Uterus (tissue), 4 donors: ENCODE data around the gene DIPK1A. TPM values are rescaled to one million over a fixed set of nuclear protein-coding genes. Genes with fewer than 3 reads are reported as not detected.

Experiments
- DNase-seq, 2 donors: peaks; one replicate each; pipeline ENCODE4 v3.0.0-alpha.2; 2019 to 2020
- H3K27ac ChIP-seq, 2 donors: fragments of 200-600 bp; sonication (generic); 1 replicate in 1 of 2; 2 replicates in 1 of 2; pipeline ENCODE4 v1.5.1; 2016 to 2018
- H3K27me3 ChIP-seq, 2 donors: fragments of 200-600 bp; sonication (generic); one replicate each; pipeline ENCODE4 v1.5.1; 2018 to 2019; ENCODE audit warnings: control low read depth in 1 of 2
- H3K36me3 ChIP-seq, 2 donors: fragments of 200-600 bp; sonication (generic); one replicate each; pipeline ENCODE4 v1.5.1; 2019; ENCODE audit warnings: control low read depth in 1 of 2
- H3K4me1 ChIP-seq, 2 donors: fragments of 200-600 bp; sonication (generic); one replicate each; pipeline ENCODE4 v1.5.1; 2018 to 2019; ENCODE audit warnings: control low read depth in 1 of 2
- H3K4me3 ChIP-seq, 2 donors: fragments of 200-600 bp; sonication (generic); 1 replicate in 1 of 2; 2 replicates in 1 of 2; pipeline ENCODE4 v1.5.1; 2018 to 2019; ENCODE audit warnings: mild to moderate bottlenecking in 1 of 2
- H3K9me3 ChIP-seq, 2 donors: fragments of 200-600 bp; sonication (generic); one replicate each; pipeline ENCODE4 v1.5.1; 2019; ENCODE audit warnings: control low read depth in 1 of 2
- POLR2A ChIP-seq, 2 donors: fragments of 450-650 bp; IDR thresholded peaks; one replicate each; pipeline ENCODE4 v1.6.1; 2016; ENCODE audit warnings: antibody characterized with exemption in 2 of 2, mild to moderate bottlenecking in 1 of 2, moderate library complexity in 1 of 2
- intact Hi-C: fragments of 100-400 bp; cut with DNase I; formaldehyde crosslinking; loops from one replicate; pipeline ENCODE4 v1.15.1; 2023; ENCODE audit warnings: low total_unique reads
- total RNA-seq, 4 donors: library from RNA; depleted of rRNA in 3 of 4; stranded (reverse); fragments of >200 nt in 3 of 4; gene quantifications; one replicate each; pipeline versions ENCODE4 v1.1.0 to v1.2.4, GENCODE V29; 2014 to 2023
- TF ChIP-seq, protein P1 (sequence below), 4 experiments: fragments of 200-600 bp in 2 of 4; fragments of 450-650 bp in 2 of 4; sonication (generic) in 2 of 4; IDR thresholded peaks; one replicate each; pipeline ENCODE4 v1.5.1; 2016 to 2019; ENCODE audit warnings: antibody characterized with exemption in 4 of 4, mild to moderate bottlenecking in 2 of 4, moderate library complexity in 1 of 4
- donor health status: DM: yes; HTN: yes; CAD: no.

The DIPK1A gene
- total RNA-seq, 4 donors from 2014 or later, result 15.5 to 28.4 (median 20.8) TPM

DNA sequence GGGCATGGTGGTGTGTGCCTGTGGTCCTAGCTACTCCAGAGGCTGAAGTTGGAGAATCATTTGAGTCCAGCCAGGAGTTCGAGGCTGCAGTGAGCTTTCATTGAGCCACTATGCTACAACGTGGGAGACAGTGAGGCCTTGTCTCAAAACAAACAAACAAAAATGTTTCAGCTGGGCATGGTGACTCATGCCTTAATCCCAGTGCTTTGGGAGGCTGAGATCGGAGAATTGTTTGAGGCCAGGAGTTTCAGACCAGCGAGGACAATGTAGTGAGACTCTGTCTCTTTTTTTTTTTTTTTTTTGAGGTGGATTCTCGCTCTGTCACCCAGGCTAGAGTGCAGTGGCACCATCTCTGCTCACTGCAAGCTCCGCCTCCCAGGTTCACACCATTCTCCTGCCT lies 134.5 kb downstream of the DIPK1A start:
- H3K4me1 ChIP-seq, result no peaks in the 10 kb centered on the region
- no peak overlapping the region for H3K4me3 ChIP-seq
- H3K27ac ChIP-seq, result no peak overlapping the region
- TF ChIP-seq POLR2A (IDR thresholded peaks at IDR 0.05), result no peak
- TF ChIP-seq, protein P1, sequence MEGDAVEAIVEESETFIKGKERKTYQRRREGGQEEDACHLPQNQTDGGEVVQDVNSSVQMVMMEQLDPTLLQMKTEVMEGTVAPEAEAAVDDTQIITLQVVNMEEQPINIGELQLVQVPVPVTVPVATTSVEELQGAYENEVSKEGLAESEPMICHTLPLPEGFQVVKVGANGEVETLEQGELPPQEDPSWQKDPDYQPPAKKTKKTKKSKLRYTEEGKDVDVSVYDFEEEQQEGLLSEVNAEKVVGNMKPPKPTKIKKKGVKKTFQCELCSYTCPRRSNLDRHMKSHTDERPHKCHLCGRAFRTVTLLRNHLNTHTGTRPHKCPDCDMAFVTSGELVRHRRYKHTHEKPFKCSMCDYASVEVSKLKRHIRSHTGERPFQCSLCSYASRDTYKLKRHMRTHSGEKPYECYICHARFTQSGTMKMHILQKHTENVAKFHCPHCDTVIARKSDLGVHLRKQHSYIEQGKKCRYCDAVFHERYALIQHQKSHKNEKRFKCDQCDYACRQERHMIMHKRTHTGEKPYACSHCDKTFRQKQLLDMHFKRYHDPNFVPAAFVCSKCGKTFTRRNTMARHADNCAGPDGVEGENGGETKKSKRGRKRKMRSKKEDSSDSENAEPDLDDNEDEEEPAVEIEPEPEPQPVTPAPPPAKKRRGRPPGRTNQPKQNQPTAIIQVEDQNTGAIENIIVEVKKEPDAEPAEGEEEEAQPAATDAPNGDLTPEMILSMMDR (IDR thresholded peaks at IDR 0.05), result no peak
- intact Hi-C loops, result no loop called here
- no peak for DNase-seq
- H3K9me3 ChIP-seq, result no peaks in the 10 kb centered on the region
- no peaks in the 10 kb centered on the region for H3K27me3 ChIP-seq
- H3K36me3 ChIP-seq, result no peaks in the 10 kb centered on the region

DNA sequence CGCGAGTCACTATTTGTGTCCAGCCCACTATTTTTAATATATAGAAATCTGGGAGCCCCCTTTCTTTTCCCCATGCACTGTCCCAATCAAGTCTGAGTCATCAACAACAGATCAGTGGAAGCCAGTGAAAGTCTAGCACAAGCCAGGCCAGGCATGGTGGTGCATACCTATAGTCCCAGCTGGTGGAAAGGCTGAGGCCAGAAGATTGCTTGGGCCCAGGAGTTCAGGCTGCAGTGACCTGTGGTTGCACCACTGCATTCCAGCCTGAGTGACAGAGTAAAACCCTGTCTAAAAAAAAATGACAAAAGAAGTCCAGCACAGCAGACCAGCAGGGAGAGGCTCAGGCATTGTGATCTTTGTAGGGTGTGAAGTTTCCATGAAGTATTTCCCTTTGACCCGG lies 138.4 kb downstream of the DIPK1A start:
- H3K9me3 ChIP-seq, result no peaks in the 10 kb centered on the region
- no peaks in the 10 kb centered on the region for H3K36me3 ChIP-seq
- no peak overlapping the region for H3K27ac ChIP-seq
- TF ChIP-seq POLR2A (IDR thresholded peaks at IDR 0.05), result no peak
- TF ChIP-seq, protein P1 (IDR thresholded peaks at IDR 0.05), result no peak
- no peaks in the 10 kb centered on the region for H3K4me1 ChIP-seq
- no peak overlapping the region for H3K4me3 ChIP-seq
- H3K27me3 ChIP-seq, result no peaks in the 10 kb centered on the region
- no peak for DNase-seq
- intact Hi-C loops, result no loop called here

DNA sequence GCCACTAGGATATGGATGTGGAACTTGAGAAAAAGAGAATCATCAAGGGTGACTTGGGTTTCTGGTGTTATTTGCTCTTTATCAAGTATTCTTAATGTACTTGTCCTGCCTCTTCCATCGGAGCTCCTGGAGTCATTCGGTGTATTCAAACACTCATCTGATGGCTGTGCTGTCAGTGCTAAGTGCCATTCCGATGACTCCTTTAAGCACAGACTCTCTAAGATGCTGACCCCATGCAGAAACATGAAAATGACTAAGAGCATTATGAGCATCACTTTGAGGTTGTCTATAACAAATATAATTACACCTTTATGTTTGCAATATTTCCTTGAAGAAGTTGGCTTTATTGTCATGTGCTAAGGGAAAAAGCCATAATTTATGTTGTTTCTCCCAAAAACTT lies 140.7 kb downstream of the DIPK1A start:
- no peak overlapping the region for H3K27ac ChIP-seq
- no peaks in the 10 kb centered on the region for H3K27me3 ChIP-seq
- H3K9me3 ChIP-seq, result no peaks in the 10 kb centered on the region
- H3K36me3 ChIP-seq, result no peaks in the 10 kb centered on the region
- H3K4me3 ChIP-seq, result no peak overlapping the region
- no peaks in the 10 kb centered on the region for H3K4me1 ChIP-seq
- intact Hi-C loops, result no loop called here
- DNase-seq, result no peak
- TF ChIP-seq, protein P1 (IDR thresholded peaks at IDR 0.05), result no peak
- TF ChIP-seq POLR2A (IDR thresholded peaks at IDR 0.05), result no peak

DNA sequence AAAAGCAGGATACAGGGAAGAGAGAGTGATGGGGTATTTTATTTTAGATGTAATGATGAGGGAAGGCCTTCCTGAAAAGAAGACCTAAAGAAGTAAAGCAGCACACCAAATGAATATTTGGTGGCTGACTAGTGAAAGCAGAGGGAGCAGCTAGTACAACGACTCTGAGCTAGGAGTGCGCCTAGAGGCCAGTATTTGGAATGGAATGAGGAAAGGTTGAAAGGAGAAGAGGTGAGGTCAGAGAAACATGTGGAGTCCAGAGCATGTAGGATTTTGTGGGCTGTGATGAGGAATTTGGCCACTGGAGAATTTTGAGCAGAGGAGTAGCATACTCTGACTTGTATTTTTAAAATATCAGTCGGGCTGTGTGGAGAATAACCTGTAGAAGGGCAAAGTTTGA lies 141.2 kb downstream of the DIPK1A start:
- no peak overlapping the region for H3K27ac ChIP-seq
- no peaks in the 10 kb centered on the region for H3K4me1 ChIP-seq
- no peaks in the 10 kb centered on the region for H3K27me3 ChIP-seq
- no peak for DNase-seq
- no peaks in the 10 kb centered on the region for H3K9me3 ChIP-seq
- H3K4me3 ChIP-seq, result no peak overlapping the region
- no peaks in the 10 kb centered on the region for H3K36me3 ChIP-seq
- intact Hi-C loops, result no loop called here
- TF ChIP-seq, protein P1 (IDR thresholded peaks at IDR 0.05), result no peak
- no peak for TF ChIP-seq POLR2A (IDR thresholded peaks at IDR 0.05)

DNA sequence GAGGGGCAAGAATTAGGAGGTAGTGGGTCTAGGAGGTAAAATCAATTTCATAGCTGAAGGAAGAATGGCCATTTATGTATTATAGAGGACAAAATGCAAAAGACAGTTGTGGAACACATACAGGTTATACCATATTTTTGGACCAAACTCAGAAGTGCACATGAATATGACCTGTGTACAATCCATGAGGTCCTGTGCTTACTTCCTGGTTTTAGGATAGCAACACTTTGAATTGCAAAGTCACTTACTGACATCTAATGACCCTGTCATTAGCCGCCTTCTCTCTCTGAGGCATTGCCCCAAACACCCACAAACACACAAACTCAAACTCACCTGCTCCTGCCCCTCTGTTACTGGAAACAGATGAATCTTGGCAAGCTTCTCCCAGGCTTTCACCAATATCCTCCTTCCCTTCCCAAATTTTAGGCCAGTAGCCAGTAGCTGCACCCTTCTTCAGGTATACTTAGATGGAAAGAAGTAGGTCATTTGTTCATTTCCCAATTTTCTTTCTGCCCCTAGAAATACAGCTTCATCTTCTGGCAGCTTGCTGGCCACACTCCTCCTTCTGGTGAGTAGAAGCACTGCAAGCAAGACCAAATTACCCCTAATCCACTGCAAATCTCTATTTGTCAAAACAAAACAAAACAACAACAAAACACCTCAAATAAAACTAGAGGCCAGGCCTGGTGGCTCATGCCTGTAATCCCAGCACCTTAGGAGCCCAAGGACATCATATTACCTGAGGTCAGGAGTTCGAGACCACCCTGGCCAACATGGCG lies 143.1 kb downstream of the DIPK1A start:
- DNase-seq, result no peak
- H3K9me3 ChIP-seq, result no peaks in the 10 kb centered on the region
- no peak overlapping the region for H3K4me3 ChIP-seq
- no peaks in the 10 kb centered on the region for H3K27me3 ChIP-seq
- TF ChIP-seq POLR2A (IDR thresholded peaks at IDR 0.05), result no peak
- TF ChIP-seq, protein P1 (IDR thresholded peaks at IDR 0.05), result peak; percentile 38 to 57 (median 50)
- H3K4me1 ChIP-seq, result no peaks in the 10 kb centered on the region
- intact Hi-C loops, result no loop called here
- H3K36me3 ChIP-seq, result no peaks in the 10 kb centered on the region
- no peak overlapping the region for H3K27ac ChIP-seq
